ENCODE measurements around the gene ABLIM1.

DNA sequence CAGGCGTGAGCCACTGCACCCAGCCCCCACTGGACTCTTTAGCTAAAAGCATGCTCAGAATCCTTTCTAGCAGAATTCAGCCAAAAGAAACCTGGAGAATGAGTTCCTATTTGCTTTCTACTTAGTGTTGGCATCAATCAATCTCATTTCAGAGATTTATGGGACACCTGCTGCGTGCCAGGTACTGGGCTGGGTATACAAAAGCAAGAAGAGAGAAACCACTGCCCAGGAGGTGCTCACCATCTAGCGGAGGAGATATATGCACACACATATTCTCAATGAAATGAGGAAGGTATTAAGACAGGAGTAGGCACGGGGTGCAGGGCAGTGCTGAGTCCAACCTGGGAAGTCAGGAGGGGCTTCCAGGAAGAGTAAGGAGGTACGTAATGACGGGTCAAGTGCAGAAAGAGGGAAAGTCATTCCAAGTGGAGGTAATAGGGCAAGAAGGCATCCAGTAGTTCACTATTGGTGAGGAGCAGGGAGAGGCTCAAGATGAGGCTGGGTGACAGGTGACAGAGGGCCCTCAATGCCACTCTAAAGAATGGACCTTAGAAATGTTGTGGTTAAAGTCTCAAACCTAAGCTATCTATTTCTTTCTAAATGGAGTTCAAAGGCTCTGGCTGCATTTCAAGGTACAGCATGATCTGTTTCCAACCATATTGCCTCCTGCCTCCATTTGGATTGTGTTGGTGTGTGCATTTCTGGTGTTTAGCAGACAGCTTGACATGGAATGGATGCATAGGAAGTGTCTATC, 22.1 kb downstream of the ABLIM1 start:
- TF ChIP-seq, protein P1, sequence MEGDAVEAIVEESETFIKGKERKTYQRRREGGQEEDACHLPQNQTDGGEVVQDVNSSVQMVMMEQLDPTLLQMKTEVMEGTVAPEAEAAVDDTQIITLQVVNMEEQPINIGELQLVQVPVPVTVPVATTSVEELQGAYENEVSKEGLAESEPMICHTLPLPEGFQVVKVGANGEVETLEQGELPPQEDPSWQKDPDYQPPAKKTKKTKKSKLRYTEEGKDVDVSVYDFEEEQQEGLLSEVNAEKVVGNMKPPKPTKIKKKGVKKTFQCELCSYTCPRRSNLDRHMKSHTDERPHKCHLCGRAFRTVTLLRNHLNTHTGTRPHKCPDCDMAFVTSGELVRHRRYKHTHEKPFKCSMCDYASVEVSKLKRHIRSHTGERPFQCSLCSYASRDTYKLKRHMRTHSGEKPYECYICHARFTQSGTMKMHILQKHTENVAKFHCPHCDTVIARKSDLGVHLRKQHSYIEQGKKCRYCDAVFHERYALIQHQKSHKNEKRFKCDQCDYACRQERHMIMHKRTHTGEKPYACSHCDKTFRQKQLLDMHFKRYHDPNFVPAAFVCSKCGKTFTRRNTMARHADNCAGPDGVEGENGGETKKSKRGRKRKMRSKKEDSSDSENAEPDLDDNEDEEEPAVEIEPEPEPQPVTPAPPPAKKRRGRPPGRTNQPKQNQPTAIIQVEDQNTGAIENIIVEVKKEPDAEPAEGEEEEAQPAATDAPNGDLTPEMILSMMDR (IDR thresholded peaks at IDR 0.05): no peak
- TF ChIP-seq POLR2A (IDR thresholded peaks at IDR 0.05): no peak

Data from testis (tissue), 2 donors.